IMR-90 (cell line): ENCODE results near the gene ZNF598. TPM values are rescaled to one million over a fixed set of nuclear protein-coding genes. Genes with fewer than 3 reads are reported as not detected.

ENCODE experiments used
- ATAC-seq: fragments of 200-7000 bp; cut with Tn5 transposase; 2 replicates; pipeline ENCODE4 v1.9.1; 2020; ENCODE audit warnings: low read depth, mild to moderate bottlenecking, moderate library complexity
- BruUV-seq: library from RNA; stranded (reverse); fragments of 400-500 nt; replicated peaks from 2 replicates; lab custom pipeline; 2021; lab: Mats Ljungman, UMichigan
- CTCF ChIA-PET: fragments of 300-600 bp; formaldehyde crosslinking; extraction: SDS; loops from one replicate; lab custom pipeline; 2021; ENCODE audit warnings: antibody characterized with exemption; lab: Yijun Ruan, JAX
- POLR2A ChIA-PET: fragments of 300-600 bp; sonication (Branson Sonifier 250); formaldehyde crosslinking; loops from one replicate; lab custom pipeline; 2022; ENCODE audit warnings: antibody characterized with exemption; ENCODE audit not compliant: unreplicated experiment; lab: Charles Lee
- DNase-seq: peaks from one replicate; pipeline ENCODE4 v3.0.0; 2013
- H2AFZ ChIP-seq: replicated peaks from 2 replicates; pipeline ENCODE3; 2013; ENCODE audit warnings: low read length, mild to moderate bottlenecking; ENCODE audit not compliant: poor library complexity
- H2AK5ac ChIP-seq: 2 replicates; pipeline ENCODE4 v1.6.1; 2013; ENCODE audit warnings: low read depth, low read length, inconsistent platforms
- H2AK9ac ChIP-seq: replicated peaks from 2 replicates; pipeline ENCODE3; 2013; ENCODE audit warnings: mild to moderate bottlenecking, low read depth, low read length, moderate library complexity; ENCODE audit not compliant: poor library complexity
- H2BK120ac ChIP-seq: 2 replicates; pipeline ENCODE4 v1.6.1; 2013; ENCODE audit warnings: low read depth, low read length, inconsistent platforms
- H2BK15ac ChIP-seq: 3 replicates; pipeline ENCODE4 v1.6.1; 2013; ENCODE audit warnings: low read depth, low read length, inconsistent platforms
- H2BK20ac ChIP-seq: 2 replicates; pipeline ENCODE4 v1.6.1; 2013; ENCODE audit warnings: low read depth, mild to moderate bottlenecking, inconsistent platforms, low read length, moderate library complexity
- H2BK5ac ChIP-seq: 2 replicates; pipeline ENCODE4 v1.6.1; 2013; ENCODE audit warnings: mild to moderate bottlenecking, low read depth, low read length, inconsistent platforms; ENCODE audit not compliant: poor library complexity, severe bottlenecking
- H3K14ac ChIP-seq: replicated peaks from 2 replicates; pipeline ENCODE4 v1.6.1; 2013; ENCODE audit warnings: low read depth, low read length, inconsistent platforms
- H3K18ac ChIP-seq: 2 replicates; pipeline ENCODE4 v1.6.1; 2013; ENCODE audit warnings: low read depth, low read length, control low read depth
- H3K23ac ChIP-seq: 2 replicates; pipeline ENCODE4 v1.6.1; 2013; ENCODE audit warnings: low read depth, low read length, inconsistent platforms
- H3K27ac ChIP-seq: 2 replicates; pipeline ENCODE4 v1.5.1; 2013; ENCODE audit warnings: mild to moderate bottlenecking, control low read depth, low read length; ENCODE audit not compliant: insufficient read depth
- H3K27me3 ChIP-seq: 2 replicates; pipeline ENCODE4 v1.6.1; 2013; ENCODE audit warnings: low read length; ENCODE audit not compliant: control insufficient read depth, insufficient read depth
- H3K36me3 ChIP-seq: 2 replicates; pipeline ENCODE4 v1.6.1; 2013; ENCODE audit warnings: low read length, mixed read lengths; ENCODE audit not compliant: control insufficient read depth, insufficient read depth
- H3K4ac ChIP-seq: 2 replicates; pipeline ENCODE4 v1.6.1; 2013; ENCODE audit warnings: low read depth, low read length, inconsistent platforms
- H3K4me1 ChIP-seq: 2 replicates; pipeline ENCODE4 v1.6.1; 2013; ENCODE audit warnings: low read length, mixed read lengths; ENCODE audit not compliant: control insufficient read depth, insufficient read depth
- H3K4me2 ChIP-seq: 2 replicates; pipeline ENCODE4 v1.6.1; 2013; ENCODE audit warnings: low read depth, mild to moderate bottlenecking, control low read depth, low read length, moderate library complexity
- H3K4me3 ChIP-seq: 2 replicates; pipeline ENCODE4 v1.5.1; 2013; ENCODE audit warnings: low read depth, mild to moderate bottlenecking, control low read depth, low read length, moderate library complexity; ENCODE audit not compliant: insufficient read depth
- H3K56ac ChIP-seq: 2 replicates; pipeline ENCODE4 v1.6.1; 2013; ENCODE audit warnings: low read length, inconsistent platforms; ENCODE audit not compliant: insufficient read depth; ENCODE audit errors: extremely low read depth
- H3K79me1 ChIP-seq, 2 experiments: 2 replicates each; pipeline ENCODE4 v1.6.1; 2013; ENCODE audit warnings: low read length in 2 of 2, inconsistent platforms in 1 of 2, low read depth in 1 of 2
- H3K9ac ChIP-seq: 2 replicates; pipeline ENCODE4 v1.6.1; 2013; ENCODE audit warnings: low read depth, low read length, control low read depth
- H3K9me1 ChIP-seq: 2 replicates; pipeline ENCODE4 v1.6.1; 2013; ENCODE audit warnings: low read length, inconsistent platforms; ENCODE audit not compliant: insufficient read depth
- H3K9me3 ChIP-seq: 2 replicates; pipeline ENCODE4 v1.6.1; 2013; ENCODE audit warnings: low read length; ENCODE audit not compliant: control insufficient read depth, insufficient read depth
- H4K20me1 ChIP-seq: 2 replicates; pipeline ENCODE4 v1.6.1; 2013; ENCODE audit warnings: low read length, inconsistent platforms; ENCODE audit not compliant: insufficient read depth
- H4K5ac ChIP-seq: 2 replicates; pipeline ENCODE4 v1.6.1; 2013; ENCODE audit warnings: mild to moderate bottlenecking, low read depth, low read length, control low read depth
- H4K8ac ChIP-seq, 2 experiments: 2 replicates each; pipeline ENCODE4 v1.6.1; 2013; ENCODE audit warnings: low read depth in 2 of 2, low read length in 2 of 2, control low read depth in 1 of 2, inconsistent platforms in 1 of 2
- H4K91ac ChIP-seq: 2 replicates; pipeline ENCODE4 v1.6.1; 2013; ENCODE audit warnings: low read depth, low read length, inconsistent platforms; ENCODE audit not compliant: insufficient read depth
- BHLHE40 ChIP-seq: fragments of 150-350 bp; IDR thresholded peaks from 2 replicates; pipeline ENCODE4 v1.6.1; 2016; ENCODE audit warnings: mild to moderate bottlenecking, low read depth, low read length
- CEBPB ChIP-seq: IDR thresholded peaks from 2 replicates; pipeline ENCODE4 v1.6.1; 2012; ENCODE audit warnings: low read depth, low read length, improper control_type of control experiment
- CHD1 ChIP-seq: IDR thresholded peaks from 2 replicates; pipeline ENCODE4 v1.6.1; 2012; ENCODE audit warnings: low read depth, low read length, improper control_type of control experiment
- ELK1 ChIP-seq: fragments of 150-350 bp; IDR thresholded peaks from 2 replicates; pipeline ENCODE4 v1.6.1; 2016; ENCODE audit warnings: low read depth, mild to moderate bottlenecking, low read length, moderate library complexity, borderline replicate concordance
- FOS ChIP-seq: fragments of 150-350 bp; IDR thresholded peaks from 2 replicates; pipeline ENCODE4 v1.6.1; 2016; ENCODE audit warnings: low read depth, low read length
- MAFK ChIP-seq: IDR thresholded peaks from 2 replicates; pipeline ENCODE4 v1.6.1; 2012; ENCODE audit warnings: low read depth, low read length, improper control_type of control experiment
- MAZ ChIP-seq: IDR thresholded peaks from 2 replicates; pipeline ENCODE4 v1.6.1; 2012; ENCODE audit warnings: low read depth, mild to moderate bottlenecking, low read length, improper control_type of control experiment, moderate library complexity, borderline replicate concordance
- MXI1 ChIP-seq: IDR thresholded peaks from 2 replicates; pipeline ENCODE4 v1.6.1; 2012; ENCODE audit warnings: low read depth, mild to moderate bottlenecking, low read length, moderate library complexity, borderline replicate concordance
- NFE2L2 ChIP-seq: fragments of 150-350 bp; IDR thresholded peaks from 2 replicates; pipeline ENCODE4 v1.6.1; 2016; ENCODE audit warnings: low read depth, mild to moderate bottlenecking, low read length
- POLR2A ChIP-seq: IDR thresholded peaks from 2 replicates; pipeline ENCODE4 v1.6.1; 2012; ENCODE audit warnings: mild to moderate bottlenecking, low read depth, low read length
- RAD21 ChIP-seq: IDR thresholded peaks from 2 replicates; pipeline ENCODE4 v1.6.1; 2012; ENCODE audit warnings: low read length, improper control_type of control experiment
- RCOR1 ChIP-seq: IDR thresholded peaks from 2 replicates; pipeline ENCODE4 v1.6.1; 2012; ENCODE audit warnings: mild to moderate bottlenecking, low read length, improper control_type of control experiment; ENCODE audit not compliant: insufficient replicate concordance
- RFX5 ChIP-seq: IDR thresholded peaks from 2 replicates; pipeline ENCODE4 v1.8.0; 2012; ENCODE audit warnings: low read depth, mild to moderate bottlenecking, low read length, moderate library complexity
- SMC3 ChIP-seq: fragments of 150-350 bp; IDR thresholded peaks from 2 replicates; pipeline ENCODE4 v1.6.1; 2016; ENCODE audit warnings: low read depth, mild to moderate bottlenecking, antibody characterized with exemption, low read length, moderate library complexity
- USF2 ChIP-seq: fragments of 150-350 bp; IDR thresholded peaks from 2 replicates; pipeline ENCODE4 v1.6.1; 2017; ENCODE audit warnings: mild to moderate bottlenecking, antibody characterized with exemption, low read length, low read depth
- WGBS, 2 experiments: methylation state at CpG; one replicate each; pipeline versions ENCODE4 v1.1.5 to v1.1.7; 2013; ENCODE audit warnings: missing lambda C conversion rate in 2 of 2; ENCODE audit not compliant: insufficient read length in 1 of 2; ENCODE audit errors: extremely low coverage in 2 of 2; 5-methylcytosine and 5-hydroxymethylcytosine counted together
- dilution Hi-C: fragments of 300-500 bp; cut with HindIII; formaldehyde crosslinking; loops from one replicate; pipeline ENCODE4 v1.14.3; 2018; ENCODE audit warnings: low sequenced_read_pairs; ENCODE audit not compliant: unreplicated experiment
- in situ Hi-C: fragments of 300-500 bp; cut with MboI; formaldehyde crosslinking; loops from 3 replicates; pipeline ENCODE4 v1.14.3; 2019; ENCODE audit warnings: low sequenced_read_pairs, inconsistent platforms, mixed read lengths
- intact Hi-C: fragments of 100-400 bp; cut with micrococcal nuclease; formaldehyde crosslinking; loops from 2 replicates; pipeline ENCODE4 v1.10.0; 2022
- polyA plus RNA-seq, 3 experiments: library from polyadenylated mRNA; depleted of rRNA; stranded (reverse); fragments of >200 nt; gene quantifications; 2 replicates each; pipeline ENCODE4 v1.2.3, GENCODE V29; 2012; ENCODE audit warnings: low replicate concordance in 1 of 3
- total RNA-seq: library from RNA; depleted of rRNA; stranded (reverse); fragments of >200 nt; gene quantifications from 2 replicates; pipeline ENCODE4 v1.2.3, GENCODE V29; 2012
- TF ChIP-seq, protein P1 (sequence below): conservative IDR thresholded peaks from 2 replicates; pipeline ENCODE4 v1.5.1; 2012; ENCODE audit warnings: mild to moderate bottlenecking, low read depth, low read length, improper control_type of control experiment

The ZNF598 gene
- total and polyA plus RNA-seq, 2 of the 4 experiments (the other 2 are of a cell fraction), result 3.4 to 36.4 TPM

DNA sequence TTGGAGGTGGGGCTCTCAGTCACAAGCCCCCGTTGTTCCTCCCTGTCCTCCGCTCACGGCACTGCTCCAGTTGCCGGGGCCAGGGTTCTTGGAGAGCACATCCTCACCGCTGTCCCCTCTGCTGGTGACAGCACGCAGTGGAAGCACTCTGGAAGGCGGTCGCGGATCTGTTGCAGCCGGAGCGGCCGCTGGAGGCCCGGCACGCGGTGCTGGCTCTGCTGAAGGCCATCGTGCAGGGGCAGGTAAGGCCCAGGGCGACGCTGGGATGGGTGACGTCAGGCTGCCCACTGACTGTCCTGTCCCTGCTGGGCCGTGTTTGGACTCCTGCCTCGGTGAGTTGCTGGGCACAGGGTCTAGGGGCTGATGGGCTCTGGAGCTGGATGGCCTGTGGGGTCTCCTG, 43.6 kb upstream of the ZNF598 start:
- no peak overlapping the region for H3K4me3 ChIP-seq
- H2AK9ac ChIP-seq, result no peak overlapping the region
- no peak overlapping the region for H2AFZ ChIP-seq
- H3K23ac ChIP-seq, result no peak overlapping the region
- POLR2A ChIA-PET, result no interaction called here
- no peak for TF ChIP-seq CEBPB
- no peak for TF ChIP-seq MAZ
- TF ChIP-seq RFX5, result no peak
- TF ChIP-seq CHD1, result no peak
- no peak for TF ChIP-seq MAFK
- no peak for TF ChIP-seq SMC3
- TF ChIP-seq USF2, result no peak
- no peak for TF ChIP-seq NFE2L2
- TF ChIP-seq POLR2A, result no peak
- no peak for TF ChIP-seq BHLHE40
- TF ChIP-seq FOS, result no peak
- no peak for TF ChIP-seq RCOR1
- TF ChIP-seq ELK1, result no peak
- TF ChIP-seq MXI1, result no peak
- TF ChIP-seq, protein P1, sequence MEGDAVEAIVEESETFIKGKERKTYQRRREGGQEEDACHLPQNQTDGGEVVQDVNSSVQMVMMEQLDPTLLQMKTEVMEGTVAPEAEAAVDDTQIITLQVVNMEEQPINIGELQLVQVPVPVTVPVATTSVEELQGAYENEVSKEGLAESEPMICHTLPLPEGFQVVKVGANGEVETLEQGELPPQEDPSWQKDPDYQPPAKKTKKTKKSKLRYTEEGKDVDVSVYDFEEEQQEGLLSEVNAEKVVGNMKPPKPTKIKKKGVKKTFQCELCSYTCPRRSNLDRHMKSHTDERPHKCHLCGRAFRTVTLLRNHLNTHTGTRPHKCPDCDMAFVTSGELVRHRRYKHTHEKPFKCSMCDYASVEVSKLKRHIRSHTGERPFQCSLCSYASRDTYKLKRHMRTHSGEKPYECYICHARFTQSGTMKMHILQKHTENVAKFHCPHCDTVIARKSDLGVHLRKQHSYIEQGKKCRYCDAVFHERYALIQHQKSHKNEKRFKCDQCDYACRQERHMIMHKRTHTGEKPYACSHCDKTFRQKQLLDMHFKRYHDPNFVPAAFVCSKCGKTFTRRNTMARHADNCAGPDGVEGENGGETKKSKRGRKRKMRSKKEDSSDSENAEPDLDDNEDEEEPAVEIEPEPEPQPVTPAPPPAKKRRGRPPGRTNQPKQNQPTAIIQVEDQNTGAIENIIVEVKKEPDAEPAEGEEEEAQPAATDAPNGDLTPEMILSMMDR, result no peak
- no peak for TF ChIP-seq RAD21
- CTCF ChIA-PET, result no interaction called here
- H3K4me1 ChIP-seq, result peaks cover 4% of the 10 kb centered on the region
- peaks cover 15 to 45% of the 10 kb centered on the region in 2 experiments for H3K79me1 ChIP-seq
- no peak overlapping the region for H3K18ac ChIP-seq
- no peak overlapping the region for H4K5ac ChIP-seq
- intact Hi-C loops, result no loop called here
- H3K9ac ChIP-seq, result no peak overlapping the region
- 99% methylated on average over 10 of the region's 21 CpGs; no CpG with 5 or more reads in 1 of the 2 experiments for WGBS, 2 experiments
- H2BK120ac ChIP-seq, result no peak overlapping the region
- in situ Hi-C loops, result no loop called here
- H2AK5ac ChIP-seq, result no peak overlapping the region
- ATAC-seq (no peak), DNase-seq (no peak)
- H3K14ac ChIP-seq, result no peak overlapping the region
- no peak overlapping the region for H4K8ac ChIP-seq
- H3K56ac ChIP-seq, result no peak overlapping the region
- peaks cover 54% of the 10 kb centered on the region for H3K36me3 ChIP-seq
- no peak overlapping the region for H3K27ac ChIP-seq
- dilution Hi-C loops, result no loop called here
- no peaks in the 10 kb centered on the region for H3K27me3 ChIP-seq
- no peak overlapping the region for H4K91ac ChIP-seq
- no TSS peak for BruUV-seq
- no peak overlapping the region for H2BK20ac ChIP-seq
- H4K20me1 ChIP-seq, result no peaks in the 10 kb centered on the region; the same call in none of the 2 replicates
- H3K4ac ChIP-seq, result no peak overlapping the region
- H3K9me1 ChIP-seq, result 0 out of 2 replicates have a peak, but pooled peaks cover 2% of the 10 kb centered on the region
- no peak overlapping the region for H2BK15ac ChIP-seq
- H2BK5ac ChIP-seq, result no peak overlapping the region
- no peak overlapping the region for H3K4me2 ChIP-seq
- no peaks in the 10 kb centered on the region for H3K9me3 ChIP-seq
